ENCODE results near the gene DTNBP1.

Gene DTNBP1

DNA sequence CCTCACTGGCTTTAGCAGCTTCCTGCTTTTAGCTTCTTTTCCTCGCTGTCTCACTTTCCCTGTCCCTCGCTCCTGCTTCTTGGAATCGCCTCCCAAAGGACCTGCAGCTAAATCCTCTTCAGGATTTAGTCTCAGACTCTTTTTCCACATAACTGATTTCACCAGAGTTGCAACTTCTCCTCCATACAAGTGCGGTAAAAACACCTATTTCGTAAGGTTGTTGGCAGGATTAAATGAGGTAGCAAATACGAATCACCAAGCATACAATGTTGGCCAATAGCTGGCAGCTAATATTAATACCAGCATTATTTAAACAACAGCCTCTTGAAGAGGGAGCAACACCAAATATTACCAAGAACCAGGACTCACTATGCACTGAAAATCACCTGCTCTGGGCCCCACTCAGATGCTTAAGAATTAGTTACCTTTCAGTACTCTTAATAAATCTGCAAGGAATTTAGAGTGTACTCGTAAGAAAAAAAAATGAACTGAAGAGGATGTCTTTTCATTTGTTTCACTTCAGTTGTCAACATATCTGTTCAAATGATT is 123.0 kb downstream of the DTNBP1 start:
- in situ Hi-C loops (cut with MboI; ENCODE audit: low sequenced_read_pairs), result no loop called here

DNA sequence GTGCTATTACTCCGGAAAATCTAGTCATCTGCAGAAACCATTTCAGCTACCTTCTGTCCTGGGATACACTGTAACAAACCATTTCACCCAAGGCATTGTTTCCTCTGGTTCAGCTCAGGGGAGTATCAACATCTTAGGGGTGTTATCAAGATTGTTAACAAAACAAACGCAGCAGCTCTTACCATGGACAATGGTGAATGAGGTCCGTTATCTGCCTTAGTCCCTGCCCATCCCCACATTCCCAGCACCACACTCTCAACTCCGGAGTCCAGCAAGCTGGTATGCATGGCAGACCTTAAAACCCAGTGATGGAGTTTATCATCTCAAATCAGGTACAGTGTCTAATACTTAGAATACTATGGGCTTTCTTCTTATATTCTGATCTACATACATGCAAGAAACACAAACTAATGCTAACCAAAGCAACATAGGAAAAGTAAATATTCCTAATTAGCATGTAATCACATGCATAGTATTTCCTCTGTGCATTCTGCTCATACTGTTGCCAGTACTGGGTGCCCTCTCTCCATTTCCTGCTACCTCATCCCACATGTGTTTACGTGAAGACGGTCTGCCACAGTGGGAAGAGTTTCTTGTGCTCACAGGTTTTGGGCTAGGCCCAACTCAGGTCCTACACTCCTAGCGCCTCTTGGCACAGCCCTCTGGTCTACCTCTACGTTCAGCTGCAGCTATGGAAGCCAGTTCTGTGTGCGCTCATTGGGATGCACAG is 123.9 kb downstream of the DTNBP1 start:
- in situ Hi-C loops (cut with MboI; ENCODE audit: low sequenced_read_pairs), result no loop called here

DNA sequence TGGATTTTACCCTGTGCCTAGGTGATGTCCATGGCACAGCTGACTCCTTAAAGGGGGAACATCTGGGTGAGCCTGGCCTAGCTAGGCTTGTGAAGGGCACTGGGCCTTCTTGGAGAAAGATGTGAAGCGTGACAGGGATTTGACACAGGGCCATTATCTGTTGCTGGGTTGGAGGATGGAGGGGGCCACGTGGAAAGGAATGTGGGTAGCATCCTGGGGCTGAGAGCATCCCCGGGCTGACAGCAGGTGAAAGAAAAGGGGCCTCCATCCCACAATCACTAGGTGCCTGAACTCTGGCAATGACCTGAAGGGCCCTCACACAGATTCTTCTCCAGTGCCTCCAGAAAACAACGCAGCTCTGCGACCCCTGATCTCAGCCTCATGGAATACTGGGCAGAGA is 124.7 kb downstream of the DTNBP1 start:
- in situ Hi-C loops (cut with MboI; ENCODE audit: low sequenced_read_pairs), result no loop called here

DNA sequence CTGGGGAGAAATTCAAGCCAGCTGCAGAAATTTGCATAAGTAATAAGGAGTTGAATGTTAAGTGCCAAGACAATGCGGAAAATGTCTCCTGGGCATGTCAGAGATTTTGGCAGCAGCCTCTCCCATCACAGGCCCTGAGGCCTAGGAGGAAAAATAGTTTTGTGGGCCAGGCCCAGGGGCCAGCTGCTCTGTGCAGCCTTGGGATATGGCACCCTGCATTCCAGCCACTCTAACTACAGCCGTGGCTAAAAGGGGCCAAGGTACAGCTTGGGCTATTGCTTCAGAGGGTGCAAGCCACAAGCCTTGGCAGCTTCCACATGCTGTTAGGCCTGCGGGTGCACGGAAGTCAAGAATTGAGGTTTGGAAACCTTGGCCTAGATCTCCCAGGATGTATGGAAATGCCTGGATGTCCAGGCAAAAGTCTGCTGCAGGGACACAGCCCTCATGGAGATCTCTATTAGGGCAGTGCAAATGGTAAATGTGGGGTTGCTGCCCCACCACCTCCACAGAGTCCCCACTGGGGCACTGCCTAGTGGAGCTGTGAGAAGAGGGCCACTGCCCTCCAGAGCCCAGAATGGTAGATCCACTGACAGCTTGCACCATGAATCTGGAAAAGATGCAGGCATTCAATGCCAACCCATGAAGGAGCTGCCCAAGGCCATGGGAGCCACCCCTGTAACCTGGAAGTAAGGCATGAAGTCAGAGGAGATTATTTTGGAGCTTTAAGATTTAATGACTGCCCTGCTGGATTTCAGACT is 126.5 kb downstream of the DTNBP1 start:
- in situ Hi-C loops (cut with MboI; ENCODE audit: low sequenced_read_pairs), result no loop called here

DNA sequence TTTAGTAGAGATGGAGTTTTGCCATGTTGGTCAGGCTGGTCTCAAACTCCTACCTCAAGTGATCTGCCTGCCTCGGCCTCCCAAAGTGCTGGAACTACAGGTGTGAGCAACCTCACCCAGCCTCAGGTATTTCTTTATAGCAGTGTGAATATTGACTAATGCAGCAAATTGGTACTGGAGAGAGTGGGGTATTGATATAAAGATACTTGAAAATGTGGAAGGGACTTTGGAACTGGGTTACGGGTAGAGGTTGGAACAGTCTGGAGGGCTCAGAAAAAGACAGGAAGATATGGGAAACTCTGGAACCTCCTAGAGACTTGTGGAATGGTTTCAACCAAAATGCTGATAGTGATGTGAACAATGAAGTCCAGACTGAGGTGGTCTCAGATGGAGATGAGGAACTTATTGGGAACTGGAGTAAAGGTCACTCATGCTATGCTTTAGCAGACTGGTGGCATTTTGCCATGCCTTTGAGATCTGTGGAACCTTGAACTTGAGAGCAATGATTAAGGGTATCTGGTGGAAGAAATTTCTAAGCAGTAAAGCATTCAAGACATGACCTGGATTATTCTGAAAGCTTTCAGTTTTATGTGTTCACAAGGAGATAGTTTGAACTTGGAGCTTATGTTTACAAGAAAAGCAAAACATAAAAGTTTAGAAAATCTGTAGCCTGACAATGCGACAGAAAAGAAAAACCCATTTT is 127.2 kb downstream of the DTNBP1 start:
- in situ Hi-C loops (cut with MboI; ENCODE audit: low sequenced_read_pairs), result no loop called here

DNA sequence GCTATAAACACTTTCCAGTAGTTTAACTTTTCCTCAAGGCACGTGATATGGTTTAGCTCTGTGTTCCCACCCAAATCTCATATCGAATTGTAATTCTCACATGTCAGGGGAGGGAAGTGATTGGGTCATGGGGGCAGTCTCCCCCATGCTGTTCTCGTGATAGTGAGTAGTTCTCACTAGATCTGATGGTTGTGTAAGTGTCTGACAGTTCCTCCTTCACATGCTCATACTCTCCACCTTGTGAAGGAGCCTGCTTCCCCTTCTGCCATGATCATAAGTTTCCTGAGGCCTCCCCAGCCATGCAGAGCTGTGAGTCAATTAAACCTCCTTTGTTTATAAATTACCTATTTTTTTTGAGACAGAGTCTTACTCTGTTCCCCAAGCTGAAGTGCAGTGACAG is 127.9 kb downstream of the DTNBP1 start:
- in situ Hi-C loops (cut with MboI; ENCODE audit: low sequenced_read_pairs), result no loop called here

DNA sequence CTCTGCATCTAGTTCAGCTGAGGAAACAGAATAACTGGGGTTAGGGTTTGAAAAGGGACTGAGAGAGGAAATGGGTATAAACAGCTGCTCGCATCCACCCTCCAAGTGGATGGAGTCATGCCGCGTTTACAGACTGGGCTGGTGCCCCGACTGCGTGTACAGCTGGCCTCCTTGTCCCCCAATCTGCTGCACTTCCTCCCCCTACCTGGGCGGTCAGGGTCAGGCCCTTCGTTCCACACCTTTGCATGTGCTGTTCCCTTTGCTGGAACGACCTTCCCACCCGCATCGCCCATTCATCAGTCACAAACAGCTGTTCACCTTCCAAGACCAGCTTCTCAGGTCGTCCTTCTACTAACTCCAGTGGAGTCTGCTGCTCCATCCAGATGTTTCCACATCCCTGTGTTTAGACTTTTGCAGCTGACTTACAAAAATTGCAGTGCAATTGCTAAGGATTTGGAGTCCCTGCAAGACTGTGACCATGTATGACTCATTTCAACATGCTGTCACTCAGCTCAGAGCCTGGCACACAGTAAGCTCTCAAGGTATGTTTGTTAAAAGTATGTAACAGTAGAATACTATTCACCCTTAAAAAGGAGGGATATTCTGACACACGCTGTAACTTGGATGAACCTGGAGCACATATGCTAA is 129.3 kb downstream of the DTNBP1 start:
- in situ Hi-C loops (cut with MboI; ENCODE audit: low sequenced_read_pairs), result no loop called here

DNA sequence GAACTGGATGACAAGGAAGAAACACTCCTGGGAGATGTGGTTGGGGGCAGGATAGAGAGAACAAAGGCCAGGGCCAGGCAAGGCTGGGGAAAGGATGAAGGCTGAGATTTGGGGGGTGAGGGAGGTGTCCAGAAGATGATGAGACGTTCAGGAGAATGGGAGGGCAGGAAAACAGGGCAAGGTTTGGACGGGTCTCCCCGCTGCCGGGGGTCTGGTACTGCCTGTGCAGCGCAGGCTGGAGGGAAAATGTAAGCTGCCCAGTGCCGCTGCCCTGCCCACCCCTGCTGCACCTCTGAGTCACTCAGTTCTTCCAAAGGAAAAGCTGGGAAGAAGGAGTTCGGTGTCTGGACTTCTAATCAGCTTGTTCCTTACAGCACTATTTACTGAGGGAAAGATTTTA is 130.9 kb downstream of the DTNBP1 start:
- in situ Hi-C loops (cut with MboI; ENCODE audit: low sequenced_read_pairs), result no loop called here

DNA sequence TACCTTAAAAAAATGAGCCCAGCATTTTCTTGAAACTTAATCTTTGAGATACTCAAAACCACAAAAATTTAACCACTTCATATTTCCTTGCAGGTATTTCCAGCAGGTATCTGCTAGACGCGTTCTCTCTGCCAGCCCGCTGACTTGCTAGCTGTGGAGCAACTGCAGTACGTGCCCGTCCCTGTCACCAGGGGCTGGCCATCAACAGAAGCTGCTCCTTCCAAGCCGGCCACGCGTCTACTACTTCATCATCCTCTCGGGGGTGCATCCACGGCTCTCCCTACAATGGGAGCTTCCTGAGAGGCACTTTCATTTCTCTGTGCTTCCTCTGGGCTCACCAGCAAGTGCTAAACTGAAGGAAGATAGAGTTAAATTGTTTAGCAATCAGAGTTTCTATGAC is 132.4 kb downstream of the DTNBP1 start:
- in situ Hi-C loops (cut with MboI; ENCODE audit: low sequenced_read_pairs), result no loop called here

DNA sequence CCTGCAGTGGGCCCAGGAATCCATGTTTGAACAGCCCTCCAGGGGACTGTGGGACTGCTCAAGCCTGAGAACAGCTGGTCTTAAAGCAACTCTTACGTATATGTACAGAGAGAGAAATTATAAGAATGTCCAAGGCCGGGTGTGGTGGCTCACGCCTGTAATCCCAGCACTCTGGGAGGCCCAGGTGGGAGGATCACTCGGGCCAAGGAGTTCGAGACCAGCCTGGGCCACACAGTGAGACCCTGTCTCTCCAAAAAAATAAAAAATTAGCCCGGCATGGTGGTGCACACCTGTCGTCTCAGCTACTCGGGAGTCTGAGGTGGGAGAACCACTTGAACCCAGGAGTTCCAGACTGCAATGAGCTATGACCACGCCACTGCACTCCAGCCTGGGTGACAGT is 134.0 kb downstream of the DTNBP1 start:
- in situ Hi-C loops (cut with MboI; ENCODE audit: low sequenced_read_pairs), result no loop called here

DNA sequence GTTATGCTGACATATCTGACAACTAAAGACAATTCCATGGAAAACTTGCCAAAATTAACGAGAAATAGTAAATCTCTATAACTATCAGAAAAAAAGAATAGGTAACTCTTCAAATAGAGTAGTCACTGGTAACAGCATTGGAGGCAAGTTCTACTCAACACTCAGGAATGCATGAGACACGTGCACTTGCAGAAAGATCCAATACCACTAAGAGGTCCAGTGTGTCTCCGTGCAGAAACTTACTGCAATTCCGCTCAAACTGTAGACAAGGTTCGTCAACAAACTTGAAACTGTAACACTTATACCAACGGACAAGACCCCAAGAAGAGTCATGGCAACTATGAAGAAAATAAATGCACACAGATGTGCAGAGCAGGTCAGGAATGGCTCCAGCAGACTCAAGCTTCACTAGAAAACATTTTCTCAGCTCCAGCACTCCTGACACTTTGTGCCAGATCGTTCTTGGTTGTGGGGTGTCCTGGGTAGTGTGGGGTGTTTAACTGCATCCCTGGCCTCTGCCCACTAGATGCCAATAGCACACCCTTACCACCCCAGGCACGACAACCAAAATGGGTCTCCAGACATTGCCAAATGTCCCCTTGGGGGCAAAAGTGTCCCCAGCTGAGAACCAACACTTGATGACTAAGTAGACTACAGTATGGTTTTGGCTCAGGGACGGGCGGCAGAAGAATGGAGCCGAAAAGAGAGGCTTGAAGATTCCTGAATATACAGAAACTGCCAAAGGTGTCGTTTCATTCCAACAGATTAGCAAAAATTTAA is 134.8 kb downstream of the DTNBP1 start:
- in situ Hi-C loops (cut with MboI; ENCODE audit: low sequenced_read_pairs), result no loop called here

DNA sequence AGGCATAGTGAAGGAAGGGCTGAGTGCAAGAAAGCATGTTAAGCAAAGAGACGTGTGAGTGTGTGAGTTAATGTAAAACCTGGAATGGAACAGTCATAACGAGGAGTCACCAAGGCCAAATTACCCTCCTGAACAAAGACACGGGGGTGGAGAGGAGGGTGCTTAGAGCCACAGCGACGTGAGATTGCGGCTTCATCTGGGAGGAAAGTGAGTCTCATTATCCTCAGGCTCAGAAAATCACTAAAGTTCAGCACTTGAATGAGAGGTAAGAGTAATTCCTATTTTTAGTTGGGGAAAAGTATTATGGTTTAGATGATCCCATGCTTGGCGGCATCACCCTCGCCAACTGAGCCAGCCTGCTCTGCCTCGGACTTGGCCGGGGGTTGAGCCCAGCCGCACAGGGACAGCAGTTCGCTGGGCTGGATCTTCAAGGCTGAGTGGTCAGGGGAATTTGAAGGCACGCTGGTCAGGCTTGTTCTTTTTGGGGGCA is 136.6 kb downstream of the DTNBP1 start:
- in situ Hi-C loops (cut with MboI; ENCODE audit: low sequenced_read_pairs), result no loop called here

DNA sequence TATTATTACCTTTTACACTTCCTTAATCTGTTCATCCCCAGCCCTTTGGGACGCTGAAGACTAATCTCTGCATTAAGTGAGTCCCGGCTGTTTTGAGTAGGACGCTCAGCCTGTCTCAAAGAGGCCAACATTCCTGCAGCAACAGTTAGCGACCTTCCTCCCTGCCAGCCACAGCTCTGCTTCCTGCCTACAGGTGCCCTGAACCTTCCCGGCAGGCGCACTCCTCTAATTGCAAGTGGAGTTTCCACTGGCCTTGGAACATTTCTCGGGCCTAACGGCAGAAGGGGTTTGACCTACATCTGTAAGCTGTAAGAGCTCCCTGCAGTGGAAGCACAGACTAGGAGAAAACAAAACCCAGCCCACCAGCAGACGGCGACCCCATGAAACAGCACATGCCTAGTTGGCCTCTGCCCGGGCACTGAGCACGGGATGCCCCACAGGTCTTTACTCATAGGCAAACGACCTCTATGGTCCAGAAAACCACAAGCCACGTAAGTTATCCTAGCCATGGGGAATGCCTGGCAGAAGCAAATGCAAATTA is 137.9 kb downstream of the DTNBP1 start:
- in situ Hi-C loops (cut with MboI; ENCODE audit: low sequenced_read_pairs), result no loop called here

DNA sequence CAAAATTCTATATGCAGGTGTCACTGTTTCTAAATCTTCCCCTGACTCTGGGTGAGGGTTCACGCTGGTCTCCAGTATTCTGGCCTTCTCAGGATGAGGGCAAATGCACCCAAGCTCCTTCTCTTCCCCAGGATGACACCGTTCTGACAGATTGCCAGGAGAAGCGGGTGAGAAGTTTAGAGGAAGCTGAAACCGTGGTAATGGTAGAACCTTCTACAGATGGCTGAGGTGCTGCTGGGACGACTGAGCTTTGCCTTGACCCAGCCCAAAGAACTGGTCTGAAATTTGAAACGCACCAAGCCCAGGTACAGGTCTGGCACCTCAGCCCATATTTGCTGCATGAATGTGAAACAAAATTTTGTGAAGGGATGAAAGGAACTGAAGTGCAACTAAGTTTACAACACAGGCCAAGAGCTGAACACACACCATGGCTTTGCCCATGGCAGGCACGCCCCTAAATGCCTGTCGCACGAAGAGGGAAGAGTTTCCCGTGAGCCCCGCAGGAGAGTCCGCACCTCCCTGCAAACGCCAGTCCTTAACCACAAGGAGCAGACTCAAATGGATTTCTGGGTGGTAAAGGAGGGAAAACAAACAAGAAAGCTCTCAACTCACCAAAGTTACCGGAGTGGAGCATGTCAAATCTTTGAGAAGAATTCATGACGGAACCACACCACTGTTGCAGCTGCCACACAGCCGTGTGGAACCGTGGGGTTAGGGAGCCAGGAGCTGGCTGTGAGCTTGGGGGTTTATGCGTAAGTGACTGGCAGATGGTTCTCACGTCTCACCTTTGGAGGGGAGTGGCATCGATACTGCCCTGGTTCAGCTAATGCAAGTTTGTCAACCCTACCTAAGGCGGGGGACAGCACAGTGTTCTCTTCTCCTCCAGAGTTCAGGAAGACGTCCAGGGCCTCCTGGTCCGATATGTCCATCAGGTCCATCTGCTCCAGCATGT is 138.9 kb downstream of the DTNBP1 start:
- in situ Hi-C loops (cut with MboI; ENCODE audit: low sequenced_read_pairs), result no loop called here

DNA sequence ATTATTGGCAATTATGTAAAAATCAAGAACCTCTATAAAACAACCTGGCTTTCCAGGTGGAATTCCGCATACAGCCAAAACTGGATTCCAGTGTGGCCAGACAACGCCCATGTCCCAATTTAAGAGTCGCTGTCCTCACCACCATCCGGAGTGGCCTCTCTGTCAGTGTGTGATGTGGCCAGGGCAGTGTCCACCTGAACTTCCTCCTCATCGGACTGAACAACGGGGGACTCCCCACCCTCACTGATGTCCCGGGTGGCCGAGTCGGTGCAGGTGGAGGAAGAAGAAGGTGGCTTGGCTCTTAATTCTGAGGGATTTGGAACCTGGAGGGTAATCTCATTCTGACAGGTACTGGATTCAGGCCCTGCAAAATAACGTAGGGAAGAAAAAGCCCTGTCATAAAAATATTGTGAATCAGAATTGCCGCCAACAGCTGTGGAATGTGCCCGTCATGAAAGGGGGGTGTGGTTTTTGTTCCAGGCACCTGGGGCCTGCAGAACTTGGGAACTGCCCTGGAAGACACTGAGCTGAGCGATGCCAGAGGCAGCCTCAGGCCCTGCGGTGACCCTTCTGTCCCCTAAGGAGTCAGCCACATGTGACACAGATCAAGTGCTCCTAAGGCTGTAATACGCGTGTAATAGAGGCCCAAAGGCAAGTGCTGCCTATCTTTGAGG is 139.8 kb downstream of the DTNBP1 start:
- in situ Hi-C loops (cut with MboI; ENCODE audit: low sequenced_read_pairs), result no loop called here

DNA sequence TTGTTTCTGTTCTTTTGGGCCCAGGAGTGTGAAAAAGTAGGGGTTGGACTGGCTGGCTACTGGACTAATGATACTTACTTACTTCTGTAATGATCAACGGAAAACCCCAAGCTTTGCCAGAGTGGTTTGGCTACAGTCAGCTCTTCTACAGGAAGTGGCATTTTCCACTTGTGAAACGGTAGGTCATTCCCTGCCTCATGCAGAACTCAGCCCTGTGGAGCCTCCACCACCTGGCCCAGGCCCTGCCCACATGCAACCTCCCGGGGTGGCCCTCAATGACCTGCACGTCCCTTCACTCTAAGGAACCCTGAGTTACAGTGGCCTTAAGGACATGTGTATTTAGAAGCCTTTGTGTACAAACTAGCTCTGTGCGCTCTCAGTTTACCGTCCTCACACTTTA is 140.4 kb downstream of the DTNBP1 start:
- in situ Hi-C loops (cut with MboI; ENCODE audit: low sequenced_read_pairs), result no loop called here

DNA sequence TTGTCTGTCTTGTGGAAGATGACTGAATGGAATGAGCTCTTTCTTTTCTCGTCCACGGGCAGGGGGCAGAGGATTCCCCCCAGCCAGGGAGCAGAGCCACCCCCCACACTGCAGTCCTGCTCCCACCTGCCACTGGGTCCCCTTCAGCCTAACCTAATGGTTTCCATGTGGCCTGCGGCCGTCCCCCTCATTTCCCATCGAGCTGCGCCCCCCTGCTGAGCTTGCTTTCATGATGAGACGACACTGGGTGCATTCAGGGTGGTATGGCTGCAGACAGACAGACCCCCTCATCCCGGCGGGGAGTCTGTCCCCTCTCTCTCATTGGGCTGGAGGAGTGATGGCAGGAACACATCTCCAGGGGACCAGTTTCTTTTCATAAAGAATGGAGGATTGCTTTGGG is 140.8 kb downstream of the DTNBP1 start:
- in situ Hi-C loops (cut with MboI; ENCODE audit: low sequenced_read_pairs), result no loop called here

DNA sequence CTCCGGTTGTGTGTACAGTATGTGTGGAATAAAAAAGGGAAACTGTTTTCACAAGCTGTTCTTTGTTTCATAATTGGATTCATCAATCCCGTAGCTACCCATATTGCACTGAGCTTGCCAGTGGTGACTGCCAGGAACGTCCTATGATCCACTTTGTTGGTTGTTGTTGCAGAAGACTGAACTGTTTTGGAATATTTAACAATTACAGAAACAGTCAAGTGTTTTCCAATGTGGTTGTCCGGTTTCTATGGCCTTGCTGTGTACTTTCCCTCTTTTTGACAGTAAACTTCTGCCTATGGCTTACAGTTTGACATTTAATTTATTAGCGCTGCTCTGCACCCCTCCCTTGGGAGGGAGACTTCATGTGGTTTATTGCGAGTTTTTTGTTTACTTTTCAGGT is 141.2 kb downstream of the DTNBP1 start:
- in situ Hi-C loops (cut with MboI; ENCODE audit: low sequenced_read_pairs), result no loop called here

Measured in HL-60/S4 treated with retinoic acid at 250 ng/mL for 4 days and 3 days (cell line).